WTC11 (cell line): ENCODE data around the gene TMEM38B. TPM values are rescaled to one million over a fixed set of nuclear protein-coding genes. Genes with fewer than 3 reads are reported as not detected.

ENCODE experiments used
- ATAC-seq: fragments of 200-7000 bp; cut with Tn5 transposase; 2 replicates; pipeline ENCODE4 v1.10.0; 2021; ENCODE audit warnings: mild to moderate bottlenecking, moderate library complexity
- CTCF ChIA-PET: fragments of 300-600 bp; sonication (Branson Sonifier 250); formaldehyde crosslinking; loops from one replicate; lab custom pipeline; 2021; ENCODE audit warnings: antibody characterized with exemption; lab: Charles Lee
- POLR2A ChIA-PET: fragments of 350-600 bp; sonication (Branson Sonifier 250); formaldehyde crosslinking; loops from one replicate; lab custom pipeline; 2021; ENCODE audit warnings: antibody characterized with exemption; lab: Charles Lee
- DNase-seq: peaks from one replicate; pipeline ENCODE4 v3.0.0; 2021; ENCODE audit warnings: low spot score
- H3K27ac Mint-ChIP-seq: 2 replicates; pipeline ENCODE4 v1.8.0; 2021; ENCODE audit warnings: mixed read lengths
- H3K27me3 Mint-ChIP-seq: 2 replicates; pipeline ENCODE4 v1.8.0; 2021; ENCODE audit warnings: low read depth, mild to moderate bottlenecking, moderate library complexity, mixed read lengths
- H3K36me3 Mint-ChIP-seq: 2 replicates; pipeline ENCODE4 v1.8.0; 2021; ENCODE audit warnings: mixed read lengths
- H3K4me1 Mint-ChIP-seq: 2 replicates; pipeline ENCODE4 v1.8.0; 2022; ENCODE audit warnings: mixed read lengths
- H3K4me3 Mint-ChIP-seq: 2 replicates; pipeline ENCODE4 v1.8.0; 2021; ENCODE audit warnings: mild to moderate bottlenecking, moderate library complexity, mixed read lengths
- H3K9me3 Mint-ChIP-seq: 2 replicates; pipeline ENCODE4 v1.8.0; 2021; ENCODE audit warnings: mixed read lengths
- CREB1 ChIP-seq: sonication (generic); formaldehyde crosslinking; IDR thresholded peaks from 2 replicates; pipeline ENCODE4 v1.8.0; 2023; ENCODE audit warnings: mild to moderate bottlenecking, missing genetic modification reagents
- FOXJ3 ChIP-seq: sonication (generic); formaldehyde crosslinking; IDR thresholded peaks from 2 replicates; pipeline ENCODE4 v1.9.0; 2021; ENCODE audit warnings: missing genetic modification reagents, mild to moderate bottlenecking, borderline replicate concordance
- GABPB1 ChIP-seq: sonication (generic); formaldehyde crosslinking; IDR thresholded peaks from 2 replicates; pipeline ENCODE4 v1.8.1; 2023; ENCODE audit warnings: mild to moderate bottlenecking, missing genetic modification reagents
- GTF2I ChIP-seq: fragments of 250-450 bp; sonication (Bioruptor Pico); conservative IDR thresholded peaks from 2 replicates; pipeline ENCODE4 v1.4.0; 2021; ENCODE audit warnings: mild to moderate bottlenecking
- NFATC4 ChIP-seq: fragments of 250-450 bp; sonication (Bioruptor Pico); IDR thresholded peaks from 2 replicates; pipeline ENCODE4 v1.9.0; 2021; ENCODE audit warnings: mild to moderate bottlenecking
- NR1H2 ChIP-seq: sonication (generic); formaldehyde crosslinking; IDR thresholded peaks from 2 replicates; pipeline ENCODE4 v1.9.0; 2021; ENCODE audit warnings: mild to moderate bottlenecking, moderate library complexity, missing genetic modification reagents
- NR3C1 ChIP-seq: sonication (generic); formaldehyde crosslinking; conservative IDR thresholded peaks from 2 replicates; pipeline ENCODE4 v1.8.1; 2023; ENCODE audit warnings: low read depth, mild to moderate bottlenecking, missing genetic modification reagents
- SMAD3 ChIP-seq: sonication (generic); formaldehyde crosslinking; IDR thresholded peaks from 2 replicates; pipeline ENCODE4 v1.8.0; 2022; ENCODE audit warnings: missing genetic modification reagents, mild to moderate bottlenecking, borderline replicate concordance
- SP1 ChIP-seq: sonication (generic); formaldehyde crosslinking; conservative IDR thresholded peaks from 2 replicates; pipeline ENCODE4 v1.8.1; 2022; ENCODE audit warnings: missing genetic modification reagents
- TEAD4 ChIP-seq: sonication (generic); formaldehyde crosslinking; IDR thresholded peaks from 2 replicates; pipeline ENCODE4 v1.8.0; 2022; ENCODE audit warnings: mild to moderate bottlenecking, missing genetic modification reagents
- ZBTB21 ChIP-seq: sonication (generic); formaldehyde crosslinking; IDR thresholded peaks from 2 replicates; pipeline ENCODE4 v1.8.1; 2023; ENCODE audit warnings: mild to moderate bottlenecking, missing genetic modification reagents, borderline replicate concordance
- ZNF671 ChIP-seq: fragments of 250-450 bp; sonication (Bioruptor Pico); IDR thresholded peaks from 2 replicates; pipeline ENCODE4 v1.8.0; 2021; ENCODE audit warnings: mild to moderate bottlenecking
- total RNA-seq: library from RNA; stranded (reverse); gene quantifications from 3 replicates; pipeline ENCODE4 v1.2.3, GENCODE V29; 2021
- TF ChIP-seq, protein P1 (sequence below): sonication (generic); formaldehyde crosslinking; IDR thresholded peaks from 2 replicates; pipeline ENCODE4 v1.8.0; 2022; ENCODE audit warnings: missing genetic modification reagents
- TF ChIP-seq, protein P2 (sequence below): sonication (generic); formaldehyde crosslinking; IDR thresholded peaks from 2 replicates; pipeline ENCODE4 v1.8.0; 2023; ENCODE audit warnings: mild to moderate bottlenecking, missing genetic modification reagents
- TF ChIP-seq, protein P3 (sequence below): fragments of 250-450 bp; sonication (Bioruptor Pico); conservative IDR thresholded peaks from 2 replicates; pipeline ENCODE4 v1.9.0; 2021; ENCODE audit warnings: mild to moderate bottlenecking
- TF ChIP-seq, protein P4 (sequence below): sonication (generic); formaldehyde crosslinking; IDR thresholded peaks from 2 replicates; pipeline ENCODE4 v1.8.1; 2022; ENCODE audit warnings: mild to moderate bottlenecking, moderate library complexity, missing genetic modification reagents

TMEM38B gene
- total RNA-seq, 1 experiment from 2014 or later, result 15.7 TPM

DNA sequence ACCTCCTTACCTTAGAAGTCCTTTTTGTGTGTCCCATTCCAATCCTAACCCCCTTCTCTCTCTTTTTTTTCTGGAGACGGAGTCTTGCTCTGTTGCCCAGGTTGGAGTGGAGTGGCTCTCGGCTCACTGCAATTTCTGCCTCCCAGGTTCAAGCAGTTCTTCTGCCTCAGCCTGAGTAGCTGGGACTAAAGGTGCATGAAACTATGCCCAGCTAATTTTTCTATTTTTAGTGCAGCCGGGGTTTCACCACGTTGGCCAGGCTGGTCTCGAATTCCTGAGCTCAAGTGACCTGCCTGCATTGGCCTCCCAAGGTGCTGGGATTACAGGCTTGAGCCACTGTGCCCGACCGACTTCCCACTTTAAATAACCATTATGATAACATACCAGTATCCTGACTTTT lies 17.5 kb downstream of the TMEM38B start (continued):
- TF ChIP-seq, protein P1, sequence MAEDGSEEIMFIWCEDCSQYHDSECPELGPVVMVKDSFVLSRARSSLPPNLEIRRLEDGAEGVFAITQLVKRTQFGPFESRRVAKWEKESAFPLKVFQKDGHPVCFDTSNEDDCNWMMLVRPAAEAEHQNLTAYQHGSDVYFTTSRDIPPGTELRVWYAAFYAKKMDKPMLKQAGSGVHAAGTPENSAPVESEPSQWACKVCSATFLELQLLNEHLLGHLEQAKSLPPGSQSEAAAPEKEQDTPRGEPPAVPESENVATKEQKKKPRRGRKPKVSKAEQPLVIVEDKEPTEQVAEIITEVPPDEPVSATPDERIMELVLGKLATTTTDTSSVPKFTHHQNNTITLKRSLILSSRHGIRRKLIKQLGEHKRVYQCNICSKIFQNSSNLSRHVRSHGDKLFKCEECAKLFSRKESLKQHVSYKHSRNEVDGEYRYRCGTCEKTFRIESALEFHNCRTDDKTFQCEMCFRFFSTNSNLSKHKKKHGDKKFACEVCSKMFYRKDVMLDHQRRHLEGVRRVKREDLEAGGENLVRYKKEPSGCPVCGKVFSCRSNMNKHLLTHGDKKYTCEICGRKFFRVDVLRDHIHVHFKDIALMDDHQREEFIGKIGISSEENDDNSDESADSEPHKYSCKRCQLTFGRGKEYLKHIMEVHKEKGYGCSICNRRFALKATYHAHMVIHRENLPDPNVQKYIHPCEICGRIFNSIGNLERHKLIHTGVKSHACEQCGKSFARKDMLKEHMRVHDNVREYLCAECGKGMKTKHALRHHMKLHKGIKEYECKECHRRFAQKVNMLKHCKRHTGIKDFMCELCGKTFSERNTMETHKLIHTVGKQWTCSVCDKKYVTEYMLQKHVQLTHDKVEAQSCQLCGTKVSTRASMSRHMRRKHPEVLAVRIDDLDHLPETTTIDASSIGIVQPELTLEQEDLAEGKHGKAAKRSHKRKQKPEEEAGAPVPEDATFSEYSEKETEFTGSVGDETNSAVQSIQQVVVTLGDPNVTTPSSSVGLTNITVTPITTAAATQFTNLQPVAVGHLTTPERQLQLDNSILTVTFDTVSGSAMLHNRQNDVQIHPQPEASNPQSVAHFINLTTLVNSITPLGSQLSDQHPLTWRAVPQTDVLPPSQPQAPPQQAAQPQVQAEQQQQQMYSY (CRISPR knock-in tag), result no peak

DNA sequence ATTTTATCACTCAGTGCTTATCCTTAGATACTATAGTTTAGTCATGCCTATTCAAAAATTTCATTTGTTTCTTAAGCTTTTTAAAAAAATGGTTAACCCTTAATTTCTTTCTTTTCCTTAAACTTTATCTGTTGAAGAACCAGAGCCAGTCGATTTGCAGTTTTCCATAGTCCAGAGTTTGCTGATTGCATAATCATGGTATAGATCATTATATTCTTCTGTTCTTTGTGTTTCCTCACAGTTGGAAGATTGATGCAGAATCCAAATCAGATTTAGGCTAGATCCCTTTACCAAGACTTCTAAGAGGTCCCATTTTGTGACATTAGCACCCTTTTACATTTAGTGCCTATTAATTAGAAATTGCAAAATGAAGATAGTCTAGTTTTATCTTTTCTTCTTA lies 18.0 kb downstream of the TMEM38B start:
- Mint-ChIP-seq H3K4me3 (no peak overlapping the region), H3K27ac (no peak overlapping the region), H3K4me1 (no peaks in the 10 kb centered on the region), H3K9me3 (no peaks in the 10 kb centered on the region), H3K36me3 (no peaks in the 10 kb centered on the region), H3K27me3 (no peaks in the 10 kb centered on the region)
- CTCF ChIA-PET, result interaction anchor here (1.4 kb wide), 1 partner anchor 169 kb away, joined by 5 read pairs; no protein-coding TSS in a partner anchor
- ATAC-seq (no peak), DNase-seq (no peak)
- POLR2A ChIA-PET, result no interaction called here
- TF ChIP-seq ZNF671 (CRISPR knock-in tag) (no peak), GABPB1 (CRISPR knock-in tag) (no peak), NR3C1 (CRISPR knock-in tag) (no peak), SP1 (CRISPR knock-in tag) (no peak), GTF2I (CRISPR knock-in tag) (no peak), NR1H2 (CRISPR knock-in tag) (no peak), FOXJ3 (CRISPR knock-in tag) (no peak), NFATC4 (no peak), SMAD3 (CRISPR knock-in tag) (no peak), CREB1 (CRISPR knock-in tag) (no peak), TEAD4 (CRISPR knock-in tag) (no peak), ZBTB21 (CRISPR knock-in tag) (no peak)
- TF ChIP-seq, protein P2, sequence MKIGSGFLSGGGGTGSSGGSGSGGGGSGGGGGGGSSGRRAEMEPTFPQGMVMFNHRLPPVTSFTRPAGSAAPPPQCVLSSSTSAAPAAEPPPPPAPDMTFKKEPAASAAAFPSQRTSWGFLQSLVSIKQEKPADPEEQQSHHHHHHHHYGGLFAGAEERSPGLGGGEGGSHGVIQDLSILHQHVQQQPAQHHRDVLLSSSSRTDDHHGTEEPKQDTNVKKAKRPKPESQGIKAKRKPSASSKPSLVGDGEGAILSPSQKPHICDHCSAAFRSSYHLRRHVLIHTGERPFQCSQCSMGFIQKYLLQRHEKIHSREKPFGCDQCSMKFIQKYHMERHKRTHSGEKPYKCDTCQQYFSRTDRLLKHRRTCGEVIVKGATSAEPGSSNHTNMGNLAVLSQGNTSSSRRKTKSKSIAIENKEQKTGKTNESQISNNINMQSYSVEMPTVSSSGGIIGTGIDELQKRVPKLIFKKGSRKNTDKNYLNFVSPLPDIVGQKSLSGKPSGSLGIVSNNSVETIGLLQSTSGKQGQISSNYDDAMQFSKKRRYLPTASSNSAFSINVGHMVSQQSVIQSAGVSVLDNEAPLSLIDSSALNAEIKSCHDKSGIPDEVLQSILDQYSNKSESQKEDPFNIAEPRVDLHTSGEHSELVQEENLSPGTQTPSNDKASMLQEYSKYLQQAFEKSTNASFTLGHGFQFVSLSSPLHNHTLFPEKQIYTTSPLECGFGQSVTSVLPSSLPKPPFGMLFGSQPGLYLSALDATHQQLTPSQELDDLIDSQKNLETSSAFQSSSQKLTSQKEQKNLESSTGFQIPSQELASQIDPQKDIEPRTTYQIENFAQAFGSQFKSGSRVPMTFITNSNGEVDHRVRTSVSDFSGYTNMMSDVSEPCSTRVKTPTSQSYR (CRISPR knock-in tag), result no peak
- TF ChIP-seq, protein P3, sequence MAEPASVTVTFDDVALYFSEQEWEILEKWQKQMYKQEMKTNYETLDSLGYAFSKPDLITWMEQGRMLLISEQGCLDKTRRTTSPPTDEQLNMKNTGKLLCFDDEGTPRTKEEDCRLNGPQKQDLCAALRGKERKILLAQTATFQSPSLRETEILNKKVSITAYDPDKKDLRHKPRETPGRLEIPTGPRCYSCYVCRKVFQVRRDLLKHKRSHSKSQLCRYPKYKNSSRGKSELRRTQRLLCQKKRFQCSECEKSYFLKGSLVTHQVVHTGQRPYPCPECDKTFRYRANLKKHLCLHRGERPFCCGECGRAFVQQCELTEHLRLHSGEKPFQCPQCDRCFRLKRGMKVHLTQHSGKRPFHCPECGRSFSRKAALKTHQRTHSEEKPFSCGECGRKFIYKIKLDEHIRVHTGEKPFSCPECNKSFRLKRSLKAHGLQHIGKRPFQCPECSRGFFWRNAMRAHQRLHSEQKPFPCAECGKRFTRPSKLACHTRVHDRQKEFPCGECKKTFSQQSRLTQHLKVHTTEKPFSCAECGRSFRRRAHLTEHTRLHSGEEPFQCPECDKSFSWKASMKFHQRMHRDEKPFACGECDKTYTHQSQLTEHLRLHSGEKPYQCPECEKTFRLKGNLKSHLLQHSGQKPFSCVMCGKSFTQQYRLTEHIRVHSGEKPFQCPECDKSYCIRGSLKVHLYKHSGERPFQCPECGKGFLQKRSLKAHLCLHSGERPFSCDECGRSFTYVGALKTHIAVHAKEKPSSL (CRISPR knock-in tag), result no peak
- TF ChIP-seq, protein P4, sequence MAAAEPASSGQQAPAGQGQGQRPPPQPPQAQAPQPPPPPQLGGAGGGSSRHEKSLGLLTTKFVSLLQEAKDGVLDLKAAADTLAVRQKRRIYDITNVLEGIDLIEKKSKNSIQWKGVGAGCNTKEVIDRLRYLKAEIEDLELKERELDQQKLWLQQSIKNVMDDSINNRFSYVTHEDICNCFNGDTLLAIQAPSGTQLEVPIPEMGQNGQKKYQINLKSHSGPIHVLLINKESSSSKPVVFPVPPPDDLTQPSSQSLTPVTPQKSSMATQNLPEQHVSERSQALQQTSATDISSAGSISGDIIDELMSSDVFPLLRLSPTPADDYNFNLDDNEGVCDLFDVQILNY, result no peak
